Neutrophil (primary cell): Measurements from ENCODE around the gene NDUFAF8.

Experiments used
- H3K27ac ChIP-seq: fragments of 200-600 bp; sonication (generic); 2 replicates; pipeline ENCODE4 v1.5.1; 2016; ENCODE audit warnings: mild to moderate bottlenecking, moderate library complexity
- H3K27me3 ChIP-seq: fragments of 200-600 bp; sonication (generic); 2 replicates; pipeline ENCODE4 v1.6.0; 2016; ENCODE audit warnings: mild to moderate bottlenecking
- H3K36me3 ChIP-seq: fragments of 200-600 bp; sonication (generic); 2 replicates; pipeline ENCODE4 v1.5.1; 2017
- H3K4me1 ChIP-seq, 2 experiments: fragments of 200-600 bp in 1 of 2; sonication (generic) in 1 of 2; 1 replicate in 1 of 2; 2 replicates in 1 of 2; pipeline versions ENCODE4 v1.5.1 to v1.6.1; 2013 to 2016; ENCODE audit warnings: low read depth in 1 of 2, low read length in 1 of 2, mild to moderate bottlenecking in 1 of 2, moderate library complexity in 1 of 2; ENCODE audit not compliant: control insufficient read depth in 1 of 2, insufficient read depth in 1 of 2
- H3K4me3 ChIP-seq, 2 experiments: fragments of 200-600 bp in 1 of 2; sonication (generic) in 1 of 2; 1 replicate in 1 of 2; 2 replicates in 1 of 2; pipeline ENCODE4 v1.5.1; 2013 to 2016; ENCODE audit warnings: low read depth in 1 of 2, low read length in 1 of 2, mild to moderate bottlenecking in 1 of 2, moderate library complexity in 1 of 2
- H3K9me3 ChIP-seq: fragments of 200-600 bp; sonication (generic); 2 replicates; pipeline ENCODE4 v1.5.1; 2016
- TF ChIP-seq, protein P1 (sequence below): fragments of 200-600 bp; sonication (generic); IDR thresholded peaks from 2 replicates; pipeline ENCODE4 v1.5.1; 2016; ENCODE audit warnings: antibody characterized with exemption

The NDUFAF8 gene

DNA sequence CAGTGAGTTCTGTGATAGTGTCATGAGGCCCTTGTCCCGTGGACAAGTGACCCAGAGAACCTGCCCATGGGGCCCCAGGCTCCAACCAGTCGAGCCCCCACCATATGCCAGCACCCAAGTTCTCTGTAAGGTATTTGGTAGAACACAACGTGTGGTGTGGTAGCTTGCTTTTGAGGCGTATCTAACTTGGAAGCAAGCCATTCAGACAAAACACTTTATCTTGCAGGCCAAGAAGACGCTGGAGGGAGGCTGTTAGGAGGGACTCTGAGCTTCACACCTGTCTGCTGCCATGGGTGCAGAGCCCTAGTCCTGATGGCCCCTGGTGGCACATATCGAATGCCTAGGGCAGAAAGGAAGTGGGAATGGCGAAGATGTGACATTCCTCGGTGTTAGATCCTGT lies 1.6 kb downstream of the NDUFAF8 start:
- no peak overlapping the region for H3K4me3 ChIP-seq
- no peaks in the 10 kb centered on the region for H3K27me3 ChIP-seq
- H3K4me1 ChIP-seq, result peaks cover 26 to 30% of the 10 kb centered on the region in 2 experiments
- TF ChIP-seq, protein P1, sequence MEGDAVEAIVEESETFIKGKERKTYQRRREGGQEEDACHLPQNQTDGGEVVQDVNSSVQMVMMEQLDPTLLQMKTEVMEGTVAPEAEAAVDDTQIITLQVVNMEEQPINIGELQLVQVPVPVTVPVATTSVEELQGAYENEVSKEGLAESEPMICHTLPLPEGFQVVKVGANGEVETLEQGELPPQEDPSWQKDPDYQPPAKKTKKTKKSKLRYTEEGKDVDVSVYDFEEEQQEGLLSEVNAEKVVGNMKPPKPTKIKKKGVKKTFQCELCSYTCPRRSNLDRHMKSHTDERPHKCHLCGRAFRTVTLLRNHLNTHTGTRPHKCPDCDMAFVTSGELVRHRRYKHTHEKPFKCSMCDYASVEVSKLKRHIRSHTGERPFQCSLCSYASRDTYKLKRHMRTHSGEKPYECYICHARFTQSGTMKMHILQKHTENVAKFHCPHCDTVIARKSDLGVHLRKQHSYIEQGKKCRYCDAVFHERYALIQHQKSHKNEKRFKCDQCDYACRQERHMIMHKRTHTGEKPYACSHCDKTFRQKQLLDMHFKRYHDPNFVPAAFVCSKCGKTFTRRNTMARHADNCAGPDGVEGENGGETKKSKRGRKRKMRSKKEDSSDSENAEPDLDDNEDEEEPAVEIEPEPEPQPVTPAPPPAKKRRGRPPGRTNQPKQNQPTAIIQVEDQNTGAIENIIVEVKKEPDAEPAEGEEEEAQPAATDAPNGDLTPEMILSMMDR, result no peak
- no peaks in the 10 kb centered on the region for H3K9me3 ChIP-seq
- peaks cover 29% of the 10 kb centered on the region for H3K36me3 ChIP-seq
- H3K27ac ChIP-seq, result no peak overlapping the region

DNA sequence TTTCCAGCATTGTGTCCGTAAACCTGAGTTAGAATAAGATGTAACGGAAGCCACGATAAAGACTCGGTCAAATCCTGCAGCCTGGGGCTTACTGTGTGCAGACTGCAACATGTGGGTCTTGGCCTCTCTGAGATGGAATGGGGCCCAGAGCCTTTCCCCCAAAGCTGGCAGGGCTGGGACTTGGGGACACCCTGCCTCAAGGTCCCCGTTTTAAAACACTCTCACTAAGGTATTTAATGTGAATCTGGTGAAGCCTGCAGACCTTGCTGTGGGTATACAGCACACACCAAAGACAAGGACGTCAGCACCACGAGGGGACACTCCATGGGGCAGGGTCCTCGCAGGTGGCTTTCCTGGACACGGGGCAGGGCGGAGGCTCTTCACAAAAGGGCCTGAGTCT lies 2.1 kb downstream of the NDUFAF8 start:
- no peak overlapping the region for H3K4me3 ChIP-seq
- TF ChIP-seq, protein P1, result no peak
- H3K27ac ChIP-seq, result no peak overlapping the region
- H3K27me3 ChIP-seq, result no peaks in the 10 kb centered on the region
- peaks cover 26 to 30% of the 10 kb centered on the region in 2 experiments for H3K4me1 ChIP-seq
- H3K9me3 ChIP-seq, result no peaks in the 10 kb centered on the region
- H3K36me3 ChIP-seq, result peaks cover 29% of the 10 kb centered on the region

DNA sequence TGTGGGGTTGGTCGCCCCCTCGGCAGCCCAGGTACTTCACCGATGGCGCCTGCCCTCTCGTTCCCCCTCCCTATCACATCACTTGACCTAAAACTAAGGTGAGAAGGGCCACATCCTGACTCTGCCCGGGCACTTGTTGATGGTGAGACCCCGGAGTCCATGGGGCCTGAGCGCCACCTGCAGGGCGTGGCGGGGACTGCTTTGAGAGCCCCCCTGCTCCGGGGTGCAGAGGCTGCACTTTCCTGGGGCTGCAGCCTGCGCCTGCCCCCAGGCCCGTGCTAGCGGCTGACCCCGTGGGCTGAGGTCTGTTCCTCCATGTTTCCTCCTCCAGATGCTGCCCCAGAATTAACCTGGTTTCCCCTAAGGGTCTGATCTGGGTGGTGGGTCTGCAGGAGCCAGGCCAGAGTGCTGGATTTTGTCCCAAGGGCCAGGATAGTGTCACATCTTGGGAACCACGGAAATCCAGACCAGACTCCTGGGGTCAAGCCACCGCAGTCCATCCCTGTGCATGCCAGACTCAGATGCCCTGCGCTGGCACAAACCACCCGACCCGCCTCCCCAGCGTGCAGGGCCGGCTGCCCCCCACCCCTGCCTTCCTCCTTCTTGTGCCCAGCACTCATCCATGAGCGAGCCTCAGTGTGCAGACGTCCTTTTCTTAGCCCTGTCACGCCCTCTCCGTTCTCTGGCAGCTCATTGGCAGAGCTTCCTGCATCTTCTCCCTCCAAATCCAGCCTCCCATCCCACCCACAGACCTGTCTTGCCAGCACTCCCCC lies 2.7 kb downstream of the NDUFAF8 start:
- Histone ChIP-seq H3K4me1 (peaks cover 26 to 30% of the 10 kb centered on the region in 2 experiments), H3K27ac (no peak overlapping the region), H3K27me3 (no peaks in the 10 kb centered on the region), H3K9me3 (no peaks in the 10 kb centered on the region), H3K4me3 (no peak overlapping the region), H3K36me3 (peaks cover 29% of the 10 kb centered on the region)
- TF ChIP-seq, protein P1, result peak; percentile 78

DNA sequence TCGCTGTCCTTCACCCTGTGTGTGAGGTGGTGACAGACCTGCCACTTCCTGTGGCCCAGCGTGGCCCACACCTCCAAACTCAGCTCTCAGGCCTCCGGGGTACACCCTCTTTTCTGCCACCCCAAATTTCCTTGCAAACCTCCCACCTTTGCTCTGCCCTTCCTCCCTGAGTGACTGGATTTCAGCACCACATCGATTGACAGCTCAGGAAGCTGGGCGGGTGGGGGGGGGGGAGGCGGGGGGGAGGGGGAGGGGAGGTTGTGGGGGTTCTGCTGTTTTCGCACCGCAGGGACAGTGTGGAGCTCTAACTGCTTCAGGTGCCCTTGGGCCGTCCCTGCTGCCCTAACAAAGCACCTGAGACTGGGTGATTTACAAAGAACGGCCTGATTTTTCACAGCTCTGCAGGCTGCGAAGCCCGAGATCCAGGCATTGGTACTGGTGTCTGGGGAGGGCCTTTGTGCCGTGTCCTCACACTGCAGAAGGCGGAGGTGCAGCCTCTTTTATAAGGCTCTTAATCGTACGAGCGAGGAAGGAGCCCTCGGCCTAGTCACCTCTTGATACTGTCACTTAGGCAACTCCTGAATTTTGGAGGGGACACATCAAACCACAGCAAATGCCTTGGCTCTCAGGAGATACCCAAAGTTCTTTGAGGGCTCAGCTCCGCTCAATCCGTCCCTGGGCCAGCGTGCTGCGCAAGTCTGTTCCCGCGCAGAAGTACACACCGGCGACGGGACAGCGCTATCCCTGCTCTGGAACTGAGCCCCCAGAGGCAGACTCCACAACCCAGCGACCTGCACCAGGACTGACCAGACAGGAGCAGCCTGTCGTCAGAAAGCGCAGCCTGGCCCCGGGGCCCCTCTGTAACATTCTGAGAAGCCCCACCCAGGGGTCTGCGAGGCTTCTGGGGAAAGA lies 3.6 kb downstream of the NDUFAF8 start:
- H3K4me1 ChIP-seq, result peaks cover 20 to 26% of the 10 kb centered on the region in 2 experiments
- no peaks in the 10 kb centered on the region for H3K27me3 ChIP-seq
- H3K9me3 ChIP-seq, result no peaks in the 10 kb centered on the region
- no peak overlapping the region for H3K27ac ChIP-seq
- H3K36me3 ChIP-seq, result peaks cover 32% of the 10 kb centered on the region
- TF ChIP-seq, protein P1, result no peak
- H3K4me3 ChIP-seq, result no peak overlapping the region

DNA sequence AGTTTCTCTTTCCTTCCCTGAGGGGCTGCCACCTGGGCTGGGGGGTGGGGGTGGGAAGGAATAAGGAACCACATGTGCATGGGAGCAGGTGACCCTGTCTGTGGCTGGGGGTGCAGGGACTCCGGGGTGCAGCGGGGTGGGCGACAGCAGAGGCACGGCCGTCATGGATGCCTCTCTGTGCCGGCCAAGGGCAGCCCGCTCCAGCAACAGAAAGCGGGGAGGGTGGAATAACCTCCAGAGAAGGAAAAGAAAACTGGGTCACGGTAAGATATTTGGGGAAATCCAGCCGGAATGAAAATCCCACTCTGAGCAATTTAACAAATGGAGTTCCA lies 4.2 kb downstream of the NDUFAF8 start:
- Histone ChIP-seq H3K27me3 (no peaks in the 10 kb centered on the region), H3K9me3 (no peaks in the 10 kb centered on the region), H3K36me3 (peaks cover 36% of the 10 kb centered on the region), H3K4me1 (peaks cover 14 to 19% of the 10 kb centered on the region in 2 experiments), H3K4me3 (no peak overlapping the region), H3K27ac (no peak overlapping the region)
- TF ChIP-seq, protein P1, result no peak
